ENCODE data around the gene IMMT.
"Not testable (repeated sequence)": the region's sequence is repeated elsewhere in the genome, so short reads cannot be mapped to it uniquely, and the experiment has no call there.

Gene IMMT

DNA sequence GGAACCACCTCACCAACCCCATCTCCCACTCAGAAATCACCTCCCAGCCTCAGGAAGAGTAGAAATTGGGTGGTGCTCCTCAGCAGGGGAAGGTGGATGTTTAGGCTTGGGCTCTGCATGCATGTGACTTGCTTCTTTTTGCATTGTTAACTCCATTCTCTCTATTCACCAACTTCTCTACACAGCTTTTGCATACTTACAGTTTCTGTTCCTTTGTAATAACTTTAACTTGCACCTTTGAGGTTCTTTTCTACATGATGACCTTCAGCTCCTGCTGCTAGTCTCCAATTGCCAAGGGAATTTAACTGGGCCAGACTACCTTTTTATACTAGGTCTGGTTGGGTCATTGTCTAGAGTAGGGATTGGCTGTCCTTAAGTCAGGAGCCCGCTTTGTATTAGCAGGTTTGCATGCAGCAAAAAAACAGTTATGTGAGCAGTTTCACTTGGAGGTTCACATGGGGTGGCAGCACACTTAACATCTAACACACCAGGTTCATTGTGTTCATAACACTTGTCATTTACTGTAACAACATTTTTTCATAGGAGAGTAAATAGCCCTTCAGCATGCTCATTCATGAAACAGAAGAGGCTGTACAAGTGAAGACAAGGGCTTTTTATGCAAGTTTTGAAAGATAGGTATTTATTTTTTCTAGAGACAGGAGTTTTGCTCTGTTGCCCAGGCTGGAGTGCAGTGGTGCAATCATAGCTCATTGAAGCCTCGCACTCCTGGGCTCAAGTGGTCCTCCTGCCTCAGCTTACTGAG, 16.0 kb upstream of the IMMT start:
- H3K36me3 ChIP-seq = peaks cover 16% of the 10 kb centered on the region

DNA sequence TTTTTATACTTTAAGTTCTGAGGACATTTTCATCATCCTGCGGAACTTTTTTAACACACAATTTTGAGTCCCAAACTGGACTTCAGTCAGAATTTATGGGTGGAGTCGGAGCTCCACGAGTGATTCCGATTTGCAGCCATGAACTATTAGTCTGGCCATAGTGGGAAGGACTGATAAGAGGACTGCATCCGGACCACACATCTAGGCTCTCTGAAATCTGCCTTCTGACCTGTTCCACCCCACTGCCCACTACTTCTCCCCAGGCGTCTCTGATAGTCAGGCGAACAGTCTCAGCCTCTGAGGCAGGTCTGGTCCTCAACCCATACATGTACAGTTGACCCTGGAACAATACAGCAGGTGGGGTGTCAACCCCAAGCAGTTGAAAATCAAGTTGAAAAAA, 9.2 kb upstream of the IMMT start:
- no peak overlapping the region for H3K4me3 ChIP-seq (ENCODE audit: low read depth, low read length)
- H3K9me3 ChIP-seq = no peaks in the 10 kb centered on the region
- H3K27me3 ChIP-seq = no peaks in the 10 kb centered on the region
- no peak for TF ChIP-seq CTCF (IDR thresholded peaks at IDR 0.05; ENCODE audit: low read depth, low read length)
- no peak for DNase-seq
- H3K36me3 ChIP-seq = peaks cover 12% of the 10 kb centered on the region
- no peaks in the 10 kb centered on the region for H3K4me1 ChIP-seq

More for the DNA sequence above, 16.0 kb upstream of the IMMT start:
- DNase-seq = no peak
- no peak for TF ChIP-seq CTCF (IDR thresholded peaks at IDR 0.05; ENCODE audit: low read depth, low read length)
- no peaks in the 10 kb centered on the region for H3K27me3 ChIP-seq
- H3K4me3 ChIP-seq (ENCODE audit: low read depth, low read length) = no peak overlapping the region
- H3K4me1 ChIP-seq = no peaks in the 10 kb centered on the region
- no peaks in the 10 kb centered on the region for H3K9me3 ChIP-seq

DNA sequence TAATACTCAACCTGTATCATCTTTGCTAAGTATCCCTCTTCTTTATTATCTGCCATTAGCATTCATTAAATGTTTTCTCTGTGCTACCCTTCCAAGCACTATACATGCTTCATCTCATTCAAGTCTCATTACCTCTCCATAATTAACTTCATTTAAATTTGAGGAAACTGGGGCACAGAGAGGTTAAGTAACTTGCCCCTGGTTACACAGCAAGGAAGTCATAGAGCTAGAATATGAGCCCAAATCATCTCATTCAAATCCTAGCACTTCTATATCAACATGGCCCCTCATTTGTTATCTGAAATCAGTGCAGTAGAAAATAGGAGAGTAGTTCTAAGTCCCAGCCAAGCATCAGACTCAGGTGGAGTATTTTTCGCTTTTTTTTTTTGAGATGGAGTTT, 8.4 kb upstream of the IMMT start:
- no peaks in the 10 kb centered on the region for H3K9me3 ChIP-seq
- TF ChIP-seq CTCF (IDR thresholded peaks at IDR 0.05; ENCODE audit: low read depth, low read length) = no peak

DNA sequence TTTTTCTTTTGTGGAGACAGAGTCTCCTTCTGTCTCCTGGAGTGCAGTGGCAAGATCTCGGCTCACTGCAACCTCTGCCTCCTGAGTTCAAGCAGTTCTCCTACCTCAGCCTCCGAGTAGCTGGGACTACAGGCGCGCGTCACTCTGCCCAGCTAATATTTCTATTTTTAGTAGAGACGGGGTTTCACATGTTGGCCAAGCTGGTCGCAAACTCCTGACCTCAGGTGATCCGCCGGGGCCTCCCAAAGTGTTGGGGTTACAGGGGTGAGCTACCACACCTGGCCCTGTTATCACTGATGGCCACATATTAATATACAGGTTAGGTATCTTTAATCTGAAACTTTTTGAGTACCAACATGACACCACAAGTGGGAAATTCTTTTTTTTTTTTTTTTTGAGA, 7.4 kb upstream of the IMMT start:
- TF ChIP-seq CTCF (IDR thresholded peaks at IDR 0.05; ENCODE audit: low read depth, low read length) = no peak
- H3K4me1 ChIP-seq = no peaks in the 10 kb centered on the region
- no peaks in the 10 kb centered on the region for H3K27me3 ChIP-seq
- H3K9me3 ChIP-seq = no peaks in the 10 kb centered on the region
- H3K36me3 ChIP-seq = peaks cover 3% of the 10 kb centered on the region; the same call in 1 of the 2 replicates
- no peak overlapping the region for H3K4me3 ChIP-seq (ENCODE audit: low read depth, low read length)
- no peak for DNase-seq

More for the DNA sequence above, 8.4 kb upstream of the IMMT start:
- no peak for DNase-seq
- H3K36me3 ChIP-seq = peaks cover 6% of the 10 kb centered on the region
- H3K4me3 ChIP-seq (ENCODE audit: low read depth, low read length) = no peak overlapping the region
- no peaks in the 10 kb centered on the region for H3K27me3 ChIP-seq
- no peaks in the 10 kb centered on the region for H3K4me1 ChIP-seq

DNA sequence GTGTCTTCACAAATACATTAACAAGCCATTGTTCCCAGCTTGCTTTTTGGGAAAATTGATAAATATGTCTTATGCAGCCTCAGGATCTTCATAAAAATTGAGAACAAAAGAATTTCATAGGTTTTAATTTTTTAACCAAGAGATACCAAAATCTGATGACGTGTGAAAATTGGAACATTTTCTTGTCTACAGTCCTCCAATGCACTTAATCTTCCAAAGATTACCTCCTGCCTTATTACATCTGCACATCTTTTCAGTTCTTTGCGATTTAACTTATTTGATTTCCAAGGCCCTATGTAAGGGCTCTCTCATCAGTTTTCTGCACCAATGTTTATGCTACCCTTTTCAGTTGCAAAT, 7.1 kb upstream of the IMMT start:
- Histone ChIP-seq H3K36me3 (peaks cover 2% of the 10 kb centered on the region; the same call in 1 of the 2 replicates), H3K27me3 (no peaks in the 10 kb centered on the region), H3K4me3 (ENCODE audit: low read depth, low read length) (no peak overlapping the region), H3K9me3 (no peaks in the 10 kb centered on the region), H3K4me1 (no peaks in the 10 kb centered on the region)
- no peak for TF ChIP-seq CTCF (IDR thresholded peaks at IDR 0.05; ENCODE audit: low read depth, low read length)
- no peak for DNase-seq

DNA sequence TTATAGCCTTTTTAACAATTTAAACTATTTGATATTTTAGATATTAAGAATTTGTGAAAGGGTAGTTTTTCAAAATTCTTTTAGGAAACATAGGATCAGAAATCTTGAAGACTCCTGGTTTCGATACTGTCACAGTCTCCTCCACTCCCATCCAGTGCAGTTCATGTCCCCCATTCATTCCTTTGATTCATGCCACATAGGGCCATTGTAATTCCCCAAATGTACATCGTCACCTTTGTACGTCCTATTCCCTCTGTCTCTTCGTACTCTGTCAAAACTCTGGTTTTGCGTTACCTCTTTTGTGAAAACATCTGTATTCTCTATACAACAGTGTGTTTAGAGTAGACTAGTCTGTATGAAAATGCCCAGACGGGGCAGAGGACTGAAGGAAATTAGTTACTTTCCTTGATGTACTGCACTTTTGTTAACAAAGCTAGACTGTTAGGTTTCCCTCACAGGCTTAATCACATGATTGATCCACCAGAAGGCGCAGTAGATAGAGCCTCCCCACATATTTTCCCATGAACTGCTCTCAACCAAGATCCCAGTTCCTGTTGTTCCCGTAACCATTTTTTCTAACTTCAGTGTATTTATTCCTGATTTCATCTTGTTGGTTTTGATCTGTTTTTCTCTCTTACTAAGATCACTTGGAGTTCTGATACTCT, 6.5 kb upstream of the IMMT start:
- no peaks in the 10 kb centered on the region for H3K9me3 ChIP-seq
- H3K4me3 ChIP-seq (ENCODE audit: low read depth, low read length) = no peak overlapping the region
- H3K4me1 ChIP-seq = no peaks in the 10 kb centered on the region
- no peaks in the 10 kb centered on the region for H3K36me3 ChIP-seq
- H3K27me3 ChIP-seq = no peaks in the 10 kb centered on the region
- DNase-seq = no peak
- peak; percentile 33 for TF ChIP-seq CTCF (IDR thresholded peaks at IDR 0.05; ENCODE audit: low read depth, low read length)

DNA sequence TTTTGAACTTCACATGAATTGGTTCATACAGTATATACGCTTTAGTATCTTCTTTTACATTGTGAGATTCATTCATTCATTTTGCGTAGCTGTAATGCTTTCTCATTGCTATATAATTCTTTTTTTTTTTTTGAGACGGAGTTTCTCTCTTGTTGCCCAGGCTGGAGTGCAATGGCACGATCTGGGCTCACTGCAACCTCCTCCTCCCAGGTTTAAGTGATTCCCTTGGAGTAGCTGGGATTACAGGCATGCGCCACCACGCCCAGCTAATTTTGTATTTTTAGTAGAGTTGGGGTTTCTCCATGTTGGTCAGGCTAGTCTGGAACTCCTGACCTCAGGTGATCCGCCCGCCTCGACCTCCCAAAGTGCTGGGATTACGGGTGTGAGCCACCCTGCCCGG, 5.3 kb upstream of the IMMT start:
- H3K4me1 ChIP-seq, H3K27me3 ChIP-seq, H3K9me3 ChIP-seq, DNase-seq, H3K36me3 ChIP-seq: not testable (repeated sequence)
- peak overlapping the region; percentile 85 for H3K4me3 ChIP-seq (ENCODE audit: low read depth, low read length)

Measured in BE2C (cell line).